Activated CD4-positive, alpha-beta memory T cell treated with anti-CD3 and anti-CD28 coated beads for 36 hours (primary cell): ENCODE data around the gene TMEM108. TPM values are rescaled to one million over a fixed set of nuclear protein-coding genes. Genes with fewer than 3 reads are reported as not detected.

Experiments
- CTCF ChIA-PET: fragments of 350-600 bp; sonication (Branson Sonifier 250); formaldehyde crosslinking; loops from one replicate; lab custom pipeline; 2021; ENCODE audit warnings: antibody characterized with exemption, inconsistent platforms; lab: Charles Lee
- POLR2A ChIA-PET: fragments of 350-600 bp; sonication (Branson Sonifier 250); formaldehyde crosslinking; loops from one replicate; lab custom pipeline; 2021; ENCODE audit warnings: antibody characterized with exemption; lab: Charles Lee
- DNase-seq: peaks from one replicate; pipeline ENCODE4 v3.0.0-alpha.2; 2020
- H3K27ac Mint-ChIP-seq: one replicate; pipeline ENCODE4 v1.8.0; 2021; ENCODE audit warnings: mixed read lengths
- H3K27me3 Mint-ChIP-seq: one replicate; pipeline ENCODE4 v1.8.0; 2021; ENCODE audit warnings: mixed read lengths
- H3K36me3 Mint-ChIP-seq: one replicate; pipeline ENCODE4 v1.8.0; 2021; ENCODE audit warnings: mixed read lengths
- H3K4me1 Mint-ChIP-seq: one replicate; pipeline ENCODE4 v1.8.0; 2021; ENCODE audit warnings: low read depth, mixed read lengths
- H3K4me3 Mint-ChIP-seq: one replicate; pipeline ENCODE4 v1.8.0; 2021; ENCODE audit warnings: mild to moderate bottlenecking, mixed read lengths
- H3K9me3 Mint-ChIP-seq: one replicate; pipeline ENCODE4 v1.8.0; 2021; ENCODE audit warnings: mixed read lengths
- intact Hi-C: fragments of 100-400 bp; cut with micrococcal nuclease; formaldehyde crosslinking; loops from one replicate; pipeline ENCODE4 v1.15.1; 2023
- total RNA-seq, 2 experiments: library from RNA; stranded (reverse); gene quantifications; one replicate each; pipeline ENCODE4 v1.2.3, GENCODE V29; 2021

Gene TMEM108
- total RNA-seq, 2 experiments from 2014 or later = not detected

- Mint-ChIP-seq H3K27ac (no peak overlapping the region), H3K4me1 (no peaks in the 10 kb centered on the region)
- POLR2A ChIA-PET = no interaction called here
These were observed 326.5 kb downstream of the TMEM108 start for GRCh38 chr3:133364704-133365103.

GRCh38 chr3:133366921-133367320, 328.7 kb downstream of the TMEM108 start:
- intact Hi-C loops = no loop called here
- no peak for DNase-seq
- Mint-ChIP-seq H3K27ac (no peak overlapping the region), H3K9me3 (no peaks in the 10 kb centered on the region), H3K4me3 (no peak overlapping the region), H3K36me3 (no peaks in the 10 kb centered on the region), H3K27me3 (peaks cover 5% of the 10 kb centered on the region), H3K4me1 (no peaks in the 10 kb centered on the region)
- CTCF ChIA-PET = no interaction called here
- POLR2A ChIA-PET = no interaction called here

More at GRCh38 chr3:133364704-133365103, 326.5 kb downstream of the TMEM108 start:
- intact Hi-C loops = no loop called here
- no peak for DNase-seq
- no peak overlapping the region for H3K4me3 Mint-ChIP-seq
- H3K36me3 Mint-ChIP-seq = no peaks in the 10 kb centered on the region
- CTCF ChIA-PET = no interaction called here
- no peaks in the 10 kb centered on the region for H3K9me3 Mint-ChIP-seq
- H3K27me3 Mint-ChIP-seq = peaks cover 5% of the 10 kb centered on the region

- DNase-seq = no peak
- ChIA-PET POLR2A (no interaction called here), CTCF (no interaction called here)
- Mint-ChIP-seq H3K36me3 (no peaks in the 10 kb centered on the region), H3K4me3 (no peak overlapping the region), H3K27me3 (peaks cover 5% of the 10 kb centered on the region), H3K4me1 (no peaks in the 10 kb centered on the region), H3K27ac (no peak overlapping the region), H3K9me3 (no peaks in the 10 kb centered on the region)
- intact Hi-C loops = no loop called here
These were observed 329.2 kb downstream of the TMEM108 start for GRCh38 chr3:133367403-133367802.

GRCh38 chr3:133367956-133368355, 329.8 kb downstream of the TMEM108 start:
- Mint-ChIP-seq H3K4me3 (no peak overlapping the region), H3K36me3 (no peaks in the 10 kb centered on the region), H3K27ac (no peak overlapping the region), H3K9me3 (no peaks in the 10 kb centered on the region), H3K4me1 (no peaks in the 10 kb centered on the region), H3K27me3 (peaks cover 5% of the 10 kb centered on the region)
- ChIA-PET POLR2A (no interaction called here), CTCF (interaction anchor here (1.1 kb wide), 1 partner anchor 642 kb away, joined by 3 read pairs; no protein-coding TSS in a partner anchor)
- intact Hi-C loops = no loop called here
- no peak for DNase-seq

- no peaks in the 10 kb centered on the region for H3K36me3 Mint-ChIP-seq
- no peak for DNase-seq
- ChIA-PET POLR2A (no interaction called here), CTCF (interaction anchor here (1.1 kb wide), 1 partner anchor 643 kb away, joined by 3 read pairs; no protein-coding TSS in a partner anchor)
- H3K27ac Mint-ChIP-seq = no peak overlapping the region
- no peaks in the 10 kb centered on the region for H3K4me1 Mint-ChIP-seq
- H3K4me3 Mint-ChIP-seq = no peak overlapping the region
- peaks cover 5% of the 10 kb centered on the region for H3K27me3 Mint-ChIP-seq
- no peaks in the 10 kb centered on the region for H3K9me3 Mint-ChIP-seq
- intact Hi-C loops = no loop called here
These were observed 330.3 kb downstream of the TMEM108 start for GRCh38 chr3:133368371-133369067.

- ChIA-PET CTCF (interaction anchor here (1.1 kb wide), 1 partner anchor 643 kb away, joined by 3 read pairs; no protein-coding TSS in a partner anchor), POLR2A (no interaction called here)
- Mint-ChIP-seq H3K36me3 (no peaks in the 10 kb centered on the region), H3K27ac (no peak overlapping the region), H3K9me3 (no peaks in the 10 kb centered on the region), H3K4me3 (no peak overlapping the region), H3K27me3 (peaks cover 5% of the 10 kb centered on the region), H3K4me1 (no peaks in the 10 kb centered on the region)
- intact Hi-C loops = no loop called here
- DNase-seq = no peak
These were observed 330.9 kb downstream of the TMEM108 start for GRCh38 chr3:133369068-133369440.

- ChIA-PET POLR2A (no interaction called here), CTCF (interaction anchor here (1.3 kb wide), 1 partner anchor 645 kb away, joined by 4 read pairs; no protein-coding TSS in a partner anchor)
- Mint-ChIP-seq H3K36me3 (no peaks in the 10 kb centered on the region), H3K4me1 (no peaks in the 10 kb centered on the region), H3K27ac (no peak overlapping the region), H3K9me3 (no peaks in the 10 kb centered on the region), H3K27me3 (no peaks in the 10 kb centered on the region), H3K4me3 (no peak overlapping the region)
- intact Hi-C loops = no loop called here
- no peak for DNase-seq
These were observed 333.0 kb downstream of the TMEM108 start for GRCh38 chr3:133371181-133371580.

GRCh38 chr3:133371676-133372075, 333.5 kb downstream of the TMEM108 start:
- no peaks in the 10 kb centered on the region for H3K36me3 Mint-ChIP-seq
- intact Hi-C loops = no loop called here
- POLR2A ChIA-PET = no interaction called here
- DNase-seq = no peak
- CTCF ChIA-PET = interaction anchor here (1.3 kb wide), 1 partner anchor 645 kb away, joined by 4 read pairs; no protein-coding TSS in a partner anchor
- no peaks in the 10 kb centered on the region for H3K4me1 Mint-ChIP-seq
- no peak overlapping the region for H3K4me3 Mint-ChIP-seq
- no peaks in the 10 kb centered on the region for H3K27me3 Mint-ChIP-seq
- H3K27ac Mint-ChIP-seq = no peak overlapping the region
- H3K9me3 Mint-ChIP-seq = no peaks in the 10 kb centered on the region

GRCh38 chr3:133374708-133375402, 336.7 kb downstream of the TMEM108 start:
- H3K27me3 Mint-ChIP-seq = no peaks in the 10 kb centered on the region
- H3K9me3 Mint-ChIP-seq = no peaks in the 10 kb centered on the region
- intact Hi-C loops = no loop called here
- no peak for DNase-seq
- H3K4me3 Mint-ChIP-seq = no peak overlapping the region
- H3K36me3 Mint-ChIP-seq = no peaks in the 10 kb centered on the region
- ChIA-PET POLR2A (no interaction called here), CTCF (interaction anchor here (0.7 kb wide), 1 partner anchor 9 kb away, joined by 3 read pairs; no protein-coding TSS in a partner anchor)
- no peaks in the 10 kb centered on the region for H3K4me1 Mint-ChIP-seq
- no peak overlapping the region for H3K27ac Mint-ChIP-seq

- no peaks in the 10 kb centered on the region for H3K4me1 Mint-ChIP-seq
- ChIA-PET POLR2A (no interaction called here), CTCF (no interaction called here)
- no peaks in the 10 kb centered on the region for H3K9me3 Mint-ChIP-seq
- no peak overlapping the region for H3K4me3 Mint-ChIP-seq
- DNase-seq = no peak
- H3K36me3 Mint-ChIP-seq = no peaks in the 10 kb centered on the region
- no peak overlapping the region for H3K27ac Mint-ChIP-seq
- H3K27me3 Mint-ChIP-seq = no peaks in the 10 kb centered on the region
- intact Hi-C loops = no loop called here
These were observed 337.2 kb downstream of the TMEM108 start for GRCh38 chr3:133375403-133375745.

- Mint-ChIP-seq H3K27ac (no peak overlapping the region), H3K36me3 (no peaks in the 10 kb centered on the region), H3K9me3 (no peaks in the 10 kb centered on the region), H3K27me3 (no peaks in the 10 kb centered on the region), H3K4me1 (no peaks in the 10 kb centered on the region), H3K4me3 (no peak overlapping the region)
- CTCF ChIA-PET = no interaction called here
- no peak for DNase-seq
- POLR2A ChIA-PET = no interaction called here
- intact Hi-C loops = no loop called here
These were observed 338.6 kb downstream of the TMEM108 start for GRCh38 chr3:133376810-133377209.

- no peaks in the 10 kb centered on the region for H3K27me3 Mint-ChIP-seq
- H3K27ac Mint-ChIP-seq = no peak overlapping the region
- H3K9me3 Mint-ChIP-seq = no peaks in the 10 kb centered on the region
- ChIA-PET CTCF (no interaction called here), POLR2A (no interaction called here)
- no peaks in the 10 kb centered on the region for H3K36me3 Mint-ChIP-seq
- H3K4me1 Mint-ChIP-seq = no peaks in the 10 kb centered on the region
- no peak overlapping the region for H3K4me3 Mint-ChIP-seq
- intact Hi-C loops = no loop called here
- no peak for DNase-seq
These were observed 339.2 kb downstream of the TMEM108 start for GRCh38 chr3:133377396-133377795.
